KMS-11 (cell line): ENCODE data around the gene AMDHD2.
A peak's percentile ranks its signal among the peaks of the same experiment; 100 is the strongest.

Experiments
- H2AFZ ChIP-seq: fragments of 200-600 bp; sonication (generic); 2 replicates; pipeline ENCODE4 v1.6.1; 2016; ENCODE audit warnings: antibody characterized with exemption, mixed run types, low read depth
- H3K27ac ChIP-seq: fragments of 200-600 bp; sonication (generic); 2 replicates; pipeline ENCODE4 v1.6.1; 2016; ENCODE audit warnings: mild to moderate bottlenecking, mixed run types
- H3K27me3 ChIP-seq: fragments of 200-600 bp; sonication (generic); 2 replicates; pipeline ENCODE4 v1.6.1; 2017; ENCODE audit warnings: mild to moderate bottlenecking, low read depth, mixed run types, moderate library complexity; ENCODE audit not compliant: insufficient read depth
- H3K36me3 ChIP-seq: fragments of 200-600 bp; sonication (generic); 2 replicates; pipeline ENCODE4 v1.6.1; 2017; ENCODE audit warnings: mild to moderate bottlenecking, mixed run types; ENCODE audit not compliant: insufficient read depth
- H3K4me1 ChIP-seq: fragments of 200-600 bp; sonication (generic); 2 replicates; pipeline ENCODE4 v1.6.1; 2016; ENCODE audit warnings: mild to moderate bottlenecking, low read depth, mixed run types; ENCODE audit not compliant: poor library complexity, severe bottlenecking
- H3K4me2 ChIP-seq: fragments of 200-600 bp; sonication (generic); 2 replicates; pipeline ENCODE4 v1.7.0; 2016; ENCODE audit warnings: mild to moderate bottlenecking, mixed run types
- H3K4me3 ChIP-seq: fragments of 200-600 bp; sonication (generic); IDR thresholded peaks from 2 replicates; pipeline ENCODE4 v1.6.1; 2017; ENCODE audit warnings: low read depth, low read length, mixed read lengths; ENCODE audit not compliant: insufficient read depth
- H3K79me2 ChIP-seq: fragments of 200-600 bp; sonication (generic); 2 replicates; pipeline ENCODE4 v1.6.1; 2016; ENCODE audit warnings: low read depth, mixed run types; ENCODE audit not compliant: insufficient read depth
- H3K9ac ChIP-seq: fragments of 200-600 bp; sonication (generic); 2 replicates; pipeline ENCODE4 v1.6.1; 2016; ENCODE audit warnings: mild to moderate bottlenecking, mixed run types
- H4K20me1 ChIP-seq: fragments of 200-600 bp; sonication (generic); 2 replicates; pipeline ENCODE4 v1.6.1; 2016; ENCODE audit warnings: mild to moderate bottlenecking, mixed run types; ENCODE audit not compliant: insufficient read depth
- TF ChIP-seq, protein P1 (sequence below): fragments of 200-600 bp; sonication (generic); conservative IDR thresholded peaks from 2 replicates; pipeline ENCODE4 v1.6.1; 2017; ENCODE audit warnings: low read depth, mild to moderate bottlenecking, antibody characterized with exemption, low read length, moderate library complexity, mixed read lengths

Gene AMDHD2

DNA sequence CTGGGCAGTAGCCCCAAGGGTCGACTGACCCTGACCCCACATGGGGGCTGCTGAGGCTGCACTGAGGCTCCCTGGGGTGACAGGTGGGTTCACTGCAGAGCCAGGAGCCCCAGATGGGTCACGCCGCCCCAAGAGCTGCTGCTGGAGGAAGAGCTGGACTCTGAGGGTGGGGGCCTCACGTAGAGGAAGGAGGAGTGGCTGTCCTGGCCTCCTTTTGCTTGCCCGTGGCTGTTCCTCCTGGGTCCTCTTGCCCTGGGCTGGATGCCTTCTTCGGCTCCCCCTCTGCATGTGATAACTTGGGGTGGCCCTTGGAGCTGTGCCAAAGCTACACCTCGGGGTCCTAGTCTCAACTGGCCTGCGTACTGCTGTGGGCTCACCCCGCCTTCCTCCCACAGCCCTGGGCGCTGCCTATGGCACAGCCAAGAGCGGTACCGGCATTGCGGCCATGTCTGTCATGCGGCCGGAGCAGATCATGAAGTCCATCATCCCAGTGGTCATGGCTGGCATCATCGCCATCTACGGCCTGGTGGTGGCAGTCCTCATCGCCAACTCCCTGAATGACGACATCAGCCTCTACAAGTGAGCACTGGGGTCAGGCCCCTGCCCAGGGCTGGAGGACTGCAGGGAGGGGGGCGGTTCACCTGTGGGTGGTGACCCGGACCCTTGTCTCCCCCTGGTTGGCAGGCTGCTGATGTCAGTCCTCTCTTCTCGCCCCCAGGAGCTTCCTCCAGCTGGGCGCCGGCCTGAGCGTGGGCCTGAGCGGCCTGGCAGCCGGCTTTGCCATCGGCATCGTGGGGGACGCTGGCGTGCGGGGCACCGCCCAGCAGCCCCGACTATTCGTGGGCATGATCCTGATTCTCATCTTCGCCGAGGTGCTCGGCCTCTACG, 1.1 kb upstream of the AMDHD2 start:
- Histone ChIP-seq H2AFZ (no peak overlapping the region), H3K79me2 (peaks cover 76% of the 10 kb centered on the region), H3K9ac (no peak overlapping the region), H3K27ac (no peak overlapping the region), H3K36me3 (no peaks in the 10 kb centered on the region), H3K4me3 (no peak overlapping the region), H3K4me2 (no peak overlapping the region), H4K20me1 (peaks cover 4% of the 10 kb centered on the region; the same call in 1 of the 2 replicates), H3K4me1 (peaks cover 34% of the 10 kb centered on the region), H3K27me3 (no peaks in the 10 kb centered on the region)
- TF ChIP-seq, protein P1, sequence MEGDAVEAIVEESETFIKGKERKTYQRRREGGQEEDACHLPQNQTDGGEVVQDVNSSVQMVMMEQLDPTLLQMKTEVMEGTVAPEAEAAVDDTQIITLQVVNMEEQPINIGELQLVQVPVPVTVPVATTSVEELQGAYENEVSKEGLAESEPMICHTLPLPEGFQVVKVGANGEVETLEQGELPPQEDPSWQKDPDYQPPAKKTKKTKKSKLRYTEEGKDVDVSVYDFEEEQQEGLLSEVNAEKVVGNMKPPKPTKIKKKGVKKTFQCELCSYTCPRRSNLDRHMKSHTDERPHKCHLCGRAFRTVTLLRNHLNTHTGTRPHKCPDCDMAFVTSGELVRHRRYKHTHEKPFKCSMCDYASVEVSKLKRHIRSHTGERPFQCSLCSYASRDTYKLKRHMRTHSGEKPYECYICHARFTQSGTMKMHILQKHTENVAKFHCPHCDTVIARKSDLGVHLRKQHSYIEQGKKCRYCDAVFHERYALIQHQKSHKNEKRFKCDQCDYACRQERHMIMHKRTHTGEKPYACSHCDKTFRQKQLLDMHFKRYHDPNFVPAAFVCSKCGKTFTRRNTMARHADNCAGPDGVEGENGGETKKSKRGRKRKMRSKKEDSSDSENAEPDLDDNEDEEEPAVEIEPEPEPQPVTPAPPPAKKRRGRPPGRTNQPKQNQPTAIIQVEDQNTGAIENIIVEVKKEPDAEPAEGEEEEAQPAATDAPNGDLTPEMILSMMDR: no peak

DNA sequence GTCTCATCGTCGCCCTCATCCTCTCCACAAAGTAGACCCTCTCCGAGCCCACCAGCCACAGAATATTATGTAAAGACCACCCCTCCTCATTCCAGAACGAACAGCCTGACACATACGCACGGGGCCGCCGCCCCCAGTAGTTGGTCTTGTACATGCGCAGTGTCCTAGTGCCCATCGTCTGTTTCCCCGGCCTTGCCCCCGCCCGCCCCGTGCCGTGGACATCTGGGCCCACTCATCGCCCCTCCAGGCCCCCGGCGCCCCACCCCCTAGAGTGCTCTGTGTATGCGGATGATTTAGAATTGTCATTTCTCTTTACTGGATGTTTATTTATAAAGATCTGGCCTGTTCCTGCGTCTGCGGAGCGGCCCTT, 475 bp upstream of the AMDHD2 start:
- Histone ChIP-seq H3K4me2 (no peak overlapping the region), H3K27me3 (no peaks in the 10 kb centered on the region), H3K9ac (no peak overlapping the region), H2AFZ (no peak overlapping the region), H3K79me2 (peaks cover 71% of the 10 kb centered on the region), H3K4me1 (peaks cover 34% of the 10 kb centered on the region), H3K27ac (no peak overlapping the region), H3K4me3 (no peak overlapping the region), H4K20me1 (peaks cover 4% of the 10 kb centered on the region; the same call in 1 of the 2 replicates), H3K36me3 (no peaks in the 10 kb centered on the region)
- TF ChIP-seq, protein P1: no peak

DNA sequence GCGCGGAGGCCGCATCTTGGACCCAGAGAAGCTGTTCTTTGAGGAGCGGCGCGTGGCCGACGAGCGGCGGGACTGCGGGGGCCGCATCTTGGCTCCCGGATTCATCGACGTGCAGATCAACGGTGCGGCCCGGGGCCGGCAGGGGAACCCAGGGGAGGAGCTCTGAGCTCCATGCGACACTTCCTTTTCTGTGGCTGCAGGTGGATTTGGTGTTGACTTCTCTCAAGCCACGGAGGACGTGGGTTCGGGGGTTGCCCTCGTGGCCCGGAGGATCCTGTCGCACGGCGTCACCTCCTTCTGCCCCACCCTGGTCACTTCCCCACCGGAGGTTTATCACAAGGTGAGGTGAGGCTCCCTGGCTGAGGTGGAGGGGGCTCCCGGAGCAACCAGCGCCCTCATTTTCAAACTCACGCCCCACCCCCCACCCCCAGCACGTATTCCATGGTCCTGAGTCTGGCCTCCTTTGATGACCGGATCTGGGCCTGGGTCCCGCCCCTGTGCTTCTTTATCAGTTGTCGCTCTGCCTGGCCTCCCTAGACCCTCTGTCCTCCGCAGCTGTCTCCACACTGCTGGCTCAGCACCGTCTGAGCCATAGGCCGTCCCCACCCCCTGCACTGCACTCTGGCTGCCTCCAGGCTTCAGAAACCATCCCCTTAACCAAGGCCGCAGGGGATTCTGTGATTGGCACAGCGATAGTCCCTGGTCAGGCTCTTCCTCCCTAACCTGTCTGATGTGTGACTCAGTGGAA, 787 bp downstream of the AMDHD2 start:
- peak overlapping the region; percentile 52; the same call in 1 of the 2 replicates for H3K27ac ChIP-seq
- H3K4me2 ChIP-seq: peak overlapping the region; percentile 74
- peaks cover 23% of the 10 kb centered on the region for H3K4me1 ChIP-seq
- peak overlapping the region; percentile 19; the same call in 1 of the 2 replicates for H2AFZ ChIP-seq
- no peaks in the 10 kb centered on the region for H3K36me3 ChIP-seq
- peak overlapping the region; percentile 66; the same call in 1 of the 2 replicates for H3K9ac ChIP-seq
- H3K79me2 ChIP-seq: peaks cover 59% of the 10 kb centered on the region
- H3K4me3 ChIP-seq: no peak overlapping the region
- H3K27me3 ChIP-seq: no peaks in the 10 kb centered on the region
- H4K20me1 ChIP-seq: no peaks in the 10 kb centered on the region; the same call in 1 of the 2 replicates
- TF ChIP-seq, protein P1: no peak

DNA sequence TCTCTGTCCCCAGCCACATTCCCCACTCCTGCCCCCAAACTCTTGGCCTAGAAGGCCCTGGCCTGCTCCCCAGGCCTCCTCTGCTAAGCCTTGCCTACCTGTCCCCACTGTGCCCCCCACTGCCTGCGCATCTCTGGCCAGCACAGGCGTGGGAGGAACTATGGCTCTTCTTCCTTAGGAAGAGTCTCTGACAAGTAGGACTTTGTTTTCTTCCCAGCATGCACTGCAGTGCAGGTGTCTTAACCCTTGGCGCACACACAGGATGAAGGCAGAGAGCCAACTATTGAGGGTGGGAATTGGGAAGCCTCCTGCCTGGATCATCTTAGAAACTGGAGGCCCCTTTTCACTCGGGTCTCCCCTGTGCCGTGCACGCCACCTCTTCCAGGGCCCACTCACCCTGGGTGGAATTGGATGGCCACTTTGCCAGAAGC, 3.6 kb downstream of the AMDHD2 start:
- no peaks in the 10 kb centered on the region for H3K27me3 ChIP-seq
- H2AFZ ChIP-seq: no peak overlapping the region
- H3K4me2 ChIP-seq: no peak overlapping the region
- no peak overlapping the region for H3K27ac ChIP-seq
- no peak overlapping the region for H3K9ac ChIP-seq
- H3K36me3 ChIP-seq: no peaks in the 10 kb centered on the region
- H3K79me2 ChIP-seq: peaks cover 30% of the 10 kb centered on the region
- H3K4me1 ChIP-seq: peaks cover 7% of the 10 kb centered on the region
- TF ChIP-seq, protein P1: no peak
- H3K4me3 ChIP-seq: no peak overlapping the region
- H4K20me1 ChIP-seq: no peaks in the 10 kb centered on the region
